Measurements from ENCODE around the gene PKD1.
"Not testable (repeated sequence)": the region's sequence is repeated elsewhere in the genome, so short reads cannot be mapped to it uniquely, and the experiment has no call there.

- TF ChIP-seq POLR2A, CTCF, POLR2AphosphoS5, EP300 (IDR thresholded peaks at IDR 0.05): not testable (repeated sequence)
Observed at GRCh38 chr16:2124694-2125444, 10.8 kb downstream of the PKD1 start.

Data from suprapubic skin (tissue), 4 donors.